ENCODE data around the gene IGFL4. TPM values are rescaled to one million over a fixed set of nuclear protein-coding genes. Genes with fewer than 3 reads are reported as not detected.

The IGFL4 gene
- total RNA-seq, 2 donors from 2014 or later = 0.33 to 0.60 TPM

GRCh38 chr19:46035546-46035945 is 5.3 kb downstream of the IGFL4 start:
- WGBS, 2 experiments (ENCODE audit: insufficient coverage in 1 of 2, insufficient read length in 1 of 2) = 90 to 95% methylated on average over 2 to 6 of the region's 6 CpGs

DNA sequence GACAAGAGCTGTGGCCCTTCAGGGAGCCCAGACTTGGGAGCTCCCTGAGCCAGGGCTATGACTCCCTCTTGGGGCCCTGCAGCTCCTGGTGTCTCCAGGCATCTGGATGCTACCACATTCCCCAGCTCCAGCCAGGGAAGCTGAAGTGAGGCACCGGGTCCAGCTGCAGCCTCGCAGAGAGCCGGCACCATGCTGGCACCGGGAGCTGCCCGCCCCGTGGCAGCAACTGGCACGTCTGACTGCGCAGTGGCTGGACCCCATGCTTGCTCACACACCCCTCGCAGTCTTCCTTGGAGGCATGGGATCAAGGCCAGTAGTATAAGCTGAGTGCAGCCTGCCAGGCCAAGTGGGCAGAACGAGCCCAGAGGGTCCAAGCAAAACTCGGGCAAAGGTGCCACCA is 7.4 kb downstream of the IGFL4 start:
- Histone ChIP-seq H3K9me3 (ENCODE audit: control insufficient read depth, low read length) (peaks cover 12% of the 10 kb centered on the region), H3K27me3 (ENCODE audit: control insufficient read depth, insufficient read depth, low read length, poor library complexity, severe bottlenecking) (no peaks in the 10 kb centered on the region), H3K4me1 (ENCODE audit: control insufficient read depth, insufficient read depth, low read length) (no peaks in the 10 kb centered on the region), H3K9ac (ENCODE audit: extremely low read depth, low read length, poor library complexity, severe bottlenecking) (no peak overlapping the region), H3K36me3 (ENCODE audit: control insufficient read depth, insufficient read depth, low read length) (no peaks in the 10 kb centered on the region), H3K27ac (ENCODE audit: low read depth, low read length) (no peak overlapping the region), H3K4me3 (ENCODE audit: low read length) (no peak overlapping the region)
- peaks cover 10% of the 10 kb centered on the region for H3K4me1 Mint-ChIP-seq
- 93 to 97% methylated on average over 10 to 11 of the region's 11 CpGs for WGBS, 2 experiments (ENCODE audit: insufficient coverage in 1 of 2, insufficient read length in 1 of 2)
- no peak for DNase-seq
- no peak overlapping the region for H3K27ac Mint-ChIP-seq
- H3K4me3 Mint-ChIP-seq = no peak overlapping the region
- H3K27me3 Mint-ChIP-seq (ENCODE audit: insufficient read depth) = peaks cover 49% of the 10 kb centered on the region
- no peak for TF ChIP-seq CTCF (conservative IDR thresholded peaks at IDR 0.05)
- H3K36me3 Mint-ChIP-seq (ENCODE audit: low read depth) = peaks cover 2% of the 10 kb centered on the region
- H3K9me3 Mint-ChIP-seq = peaks cover 7% of the 10 kb centered on the region

More at GRCh38 chr19:46035546-46035945, 5.3 kb downstream of the IGFL4 start:
- TF ChIP-seq CTCF (conservative IDR thresholded peaks at IDR 0.05) = no peak
- no peak overlapping the region for H3K4me3 Mint-ChIP-seq
- peaks cover 50% of the 10 kb centered on the region for H3K27me3 Mint-ChIP-seq (ENCODE audit: insufficient read depth)
- H3K9me3 ChIP-seq (ENCODE audit: control insufficient read depth, low read length) = peaks cover 12% of the 10 kb centered on the region
- H3K27me3 ChIP-seq (ENCODE audit: control insufficient read depth, insufficient read depth, low read length, poor library complexity, severe bottlenecking) = peaks cover 9% of the 10 kb centered on the region
- H3K27ac ChIP-seq (ENCODE audit: low read depth, low read length) = no peak overlapping the region
- no peak overlapping the region for H3K9ac ChIP-seq (ENCODE audit: extremely low read depth, low read length, poor library complexity, severe bottlenecking)
- H3K4me1 Mint-ChIP-seq = peaks cover 8% of the 10 kb centered on the region
- no peaks in the 10 kb centered on the region for H3K4me1 ChIP-seq (ENCODE audit: control insufficient read depth, insufficient read depth, low read length)
- DNase-seq = no peak
- H3K36me3 Mint-ChIP-seq (ENCODE audit: low read depth) = no peaks in the 10 kb centered on the region
- no peak overlapping the region for H3K27ac Mint-ChIP-seq
- H3K9me3 Mint-ChIP-seq = peaks cover 7% of the 10 kb centered on the region
- no peaks in the 10 kb centered on the region for H3K36me3 ChIP-seq (ENCODE audit: control insufficient read depth, insufficient read depth, low read length)
- no peak overlapping the region for H3K4me3 ChIP-seq (ENCODE audit: low read length)

DNA sequence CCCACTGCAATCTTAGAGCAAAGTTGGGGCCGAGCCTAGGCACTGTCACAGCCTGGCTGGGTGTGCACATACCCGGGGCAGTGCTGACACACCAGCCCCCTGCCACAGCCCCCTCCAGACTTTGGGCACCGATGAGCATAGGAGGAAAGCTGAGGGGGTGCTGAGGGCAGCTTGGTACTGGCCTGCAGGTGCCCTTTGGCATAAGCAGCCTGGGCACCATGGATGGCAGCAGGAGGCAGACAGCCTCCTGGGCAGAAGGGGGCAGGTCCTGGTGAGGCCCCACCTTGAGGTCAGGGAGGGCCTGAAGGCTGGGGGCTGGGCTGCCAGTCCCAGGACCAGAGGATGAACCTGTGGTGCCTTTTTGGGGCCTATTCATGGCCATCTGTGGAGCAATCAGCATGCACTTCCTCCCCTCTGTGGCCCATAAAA is 8.2 kb downstream of the IGFL4 start:
- H3K4me3 ChIP-seq (ENCODE audit: low read length) = no peak overlapping the region
- no peak for DNase-seq
- no peaks in the 10 kb centered on the region for H3K36me3 ChIP-seq (ENCODE audit: control insufficient read depth, insufficient read depth, low read length)
- peaks cover 12% of the 10 kb centered on the region for H3K9me3 ChIP-seq (ENCODE audit: control insufficient read depth, low read length)
- Mint-ChIP-seq H3K4me3 (no peak overlapping the region), H3K27me3 (ENCODE audit: insufficient read depth) (peaks cover 49% of the 10 kb centered on the region), H3K36me3 (ENCODE audit: low read depth) (peaks cover 2% of the 10 kb centered on the region), H3K9me3 (peaks cover 7% of the 10 kb centered on the region), H3K27ac (no peak overlapping the region), H3K4me1 (peaks cover 10% of the 10 kb centered on the region)
- H3K27ac ChIP-seq (ENCODE audit: low read depth, low read length) = no peak overlapping the region
- WGBS, 2 experiments (ENCODE audit: insufficient coverage in 1 of 2, insufficient read length in 1 of 2) = 92 to 97% methylated on average over 2 to 3 of the region's 3 CpGs
- H3K9ac ChIP-seq (ENCODE audit: extremely low read depth, low read length, poor library complexity, severe bottlenecking) = no peak overlapping the region
- H3K27me3 ChIP-seq (ENCODE audit: control insufficient read depth, insufficient read depth, low read length, poor library complexity, severe bottlenecking) = no peaks in the 10 kb centered on the region
- TF ChIP-seq CTCF (conservative IDR thresholded peaks at IDR 0.05) = no peak
- H3K4me1 ChIP-seq (ENCODE audit: control insufficient read depth, insufficient read depth, low read length) = no peaks in the 10 kb centered on the region

Measured in endodermal cell (in vitro differentiated cells).